ENCODE measurements around the gene MPEG1. TPM values are rescaled to one million over a fixed set of nuclear protein-coding genes. Genes with fewer than 3 reads are reported as not detected.
A peak's percentile ranks its signal among the peaks of the same experiment; 100 is the strongest.

The MPEG1 gene
- total and polyA plus RNA-seq, 12 donors, result 2.9 to 45.9 (median 5.9) TPM

DNA sequence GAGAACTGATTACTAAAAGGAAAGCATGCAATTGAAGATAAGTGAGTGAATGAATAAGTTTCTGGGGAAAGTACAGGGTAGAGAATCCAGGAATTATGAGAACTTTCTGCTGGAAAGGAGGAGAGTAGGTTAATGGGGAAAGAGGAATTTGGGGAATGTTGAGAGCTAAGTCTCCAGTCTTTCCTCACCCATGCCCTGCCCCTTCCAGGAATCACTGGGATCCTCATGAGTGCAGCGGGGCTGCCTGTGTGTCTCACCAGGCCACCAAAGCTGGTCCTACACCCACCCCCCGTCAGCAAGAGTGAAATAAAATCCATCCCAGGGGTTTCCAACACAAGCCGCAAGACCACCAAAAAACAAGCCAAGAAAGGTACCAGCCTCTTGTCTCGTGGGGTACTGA lies 23.8 kb downstream of the MPEG1 start:
- intact Hi-C loops (cut with DNase I), result no loop called here
- 85 to 92% methylated on average over 4 of the region's 4 CpGs for WGBS, 2 donors
- TF ChIP-seq CTCF (IDR thresholded peaks at IDR 0.05), result no peak
- Histone ChIP-seq H3K4me3 (no peak overlapping the region), H3K36me3 (peaks cover 0 to 36% (median 3%) of the 10 kb centered on the region in 9 donors), H3K27me3 (no peaks in the 10 kb centered on the region), H3K4me1 (peaks cover 0 to 55% (median 14%) of the 10 kb centered on the region in 9 donors), H3K9me3 (no peaks in the 10 kb centered on the region), H3K27ac (no peak overlapping the region)
- ATAC-seq (no peak), DNase-seq (no peak)

DNA sequence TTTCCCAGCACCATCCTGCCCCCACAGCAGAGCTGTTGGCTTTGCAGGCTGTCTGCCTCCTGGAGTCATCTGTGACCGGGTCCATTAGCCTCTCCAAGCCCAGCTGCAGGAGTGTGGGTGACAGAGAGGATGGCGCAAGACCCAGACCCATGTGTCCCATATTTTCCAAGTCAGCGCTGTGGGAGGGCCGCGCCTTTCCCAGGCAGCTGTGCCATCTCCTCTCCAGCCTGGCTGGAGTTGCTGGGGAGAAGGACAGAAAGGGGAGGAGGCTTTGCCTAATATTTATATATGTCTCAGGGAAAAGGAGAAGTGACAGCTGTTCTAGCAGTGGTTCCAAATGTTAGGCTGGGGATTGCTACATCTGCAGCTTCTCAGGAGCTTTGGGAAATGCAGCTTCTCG lies 25.1 kb downstream of the MPEG1 start:
- Histone ChIP-seq H3K4me1 (peaks cover 0 to 55% (median 14%) of the 10 kb centered on the region in 9 donors), H3K27ac (peak overlapping the region in 3 of 10 donors; percentile 0 to 62 (median 9)), H3K9me3 (no peaks in the 10 kb centered on the region), H3K27me3 (no peaks in the 10 kb centered on the region), H3K4me3 (no peak overlapping the region), H3K36me3 (peaks cover 0 to 30% (median 0%) of the 10 kb centered on the region in 9 donors)
- intact Hi-C loops (cut with DNase I), result no loop called here
- 69 to 70% methylated on average over 6 of the region's 6 CpGs for WGBS, 2 donors
- ATAC-seq (peak; percentile 84 to 93 (median 86)), DNase-seq (peak; percentile 43 to 65)
- TF ChIP-seq CTCF (IDR thresholded peaks at IDR 0.05), result no peak

- peaks cover 0 to 55% (median 14%) of the 10 kb centered on the region in 9 donors for H3K4me1 ChIP-seq
- peaks cover 0 to 30% (median 0%) of the 10 kb centered on the region in 9 donors for H3K36me3 ChIP-seq
- TF ChIP-seq CTCF (IDR thresholded peaks at IDR 0.05), result no peak
- WGBS, 2 donors, result 84 to 90% methylated on average over 3 of the region's 3 CpGs
- intact Hi-C loops (cut with DNase I), result no loop called here
- H3K4me3 ChIP-seq, result no peak overlapping the region
- H3K9me3 ChIP-seq, result no peaks in the 10 kb centered on the region
- DNase-seq, result no peak
- ATAC-seq, result peak in 6 of 8 donors; percentile 2 to 36 (median 14)
- no peaks in the 10 kb centered on the region for H3K27me3 ChIP-seq
- H3K27ac ChIP-seq, result peak overlapping the region in 7 of 10 donors; percentile 5 to 62 (median 39)
Measured at GRCh38 chr11:59187035-59187434, 25.7 kb downstream of the MPEG1 start.

- intact Hi-C loops (cut with DNase I), result no loop called here
- TF ChIP-seq CTCF (IDR thresholded peaks at IDR 0.05), result peak; percentile 6 to 59 (median 49)
- Histone ChIP-seq H3K4me1 (peaks cover 0 to 55% (median 14%) of the 10 kb centered on the region in 9 donors), H3K27me3 (no peaks in the 10 kb centered on the region), H3K36me3 (peaks cover 0 to 30% (median 0%) of the 10 kb centered on the region in 9 donors), H3K4me3 (no peak overlapping the region), H3K9me3 (no peaks in the 10 kb centered on the region), H3K27ac (peak overlapping the region in 6 of 10 donors; percentile 5 to 62 (median 38))
- ATAC-seq, result no peak
- 74 to 78% methylated on average over 5 of the region's 5 CpGs for WGBS, 2 donors
- DNase-seq, result peak in 1 of 2 donors; percentile 29
Measured at GRCh38 chr11:59186130-59186594, 26.6 kb downstream of the MPEG1 start.

All from heart right ventricle (tissue), 16 donors.